Measurements from ENCODE around the gene PRR5L. TPM values are rescaled to one million over a fixed set of nuclear protein-coding genes. Genes with fewer than 3 reads are reported as not detected.

PRR5L gene
- total RNA-seq, 2 donors from 2014 or later: 3.2 to 11.8 TPM

DNA sequence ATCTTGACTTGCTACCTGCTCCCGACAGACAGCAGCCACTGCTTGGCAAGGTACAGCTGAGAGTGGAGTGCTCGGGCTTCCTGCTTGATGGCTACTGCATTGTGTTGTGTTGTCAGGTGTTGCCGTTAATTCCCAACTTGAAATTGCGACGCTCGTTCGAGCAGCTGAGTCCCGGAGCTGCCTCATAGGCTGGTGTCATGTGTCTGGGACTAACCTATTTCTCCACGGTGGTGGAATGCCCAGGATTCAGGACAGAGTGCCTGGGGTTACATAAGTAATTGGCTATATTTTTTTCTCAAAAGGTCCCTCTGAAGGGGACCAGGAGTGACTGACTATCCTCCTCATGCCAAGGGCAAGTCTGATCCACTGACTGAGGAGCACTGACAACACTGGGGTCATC is 25.4 kb upstream of the PRR5L start:
- Histone ChIP-seq H3K27ac (no peak overlapping the region), H3K4me3 (no peak overlapping the region), H3K36me3 (peaks cover 32% of the 10 kb centered on the region), H3K4me1 (ENCODE audit: control insufficient read depth in 1 of 2, low read depth in 2 of 2) (no peaks in the 10 kb centered on the region), H3K9me3 (no peaks in the 10 kb centered on the region), H3K27me3 (replicated peaks; ENCODE audit: insufficient read depth) (no peaks in the 10 kb centered on the region)
- ATAC-seq (ENCODE audit: insufficient number of reproducible peaks, low FRiP score, low read depth) (no peak), DNase-seq (ENCODE audit: low spot score) (no peak)
- no peak for TF ChIP-seq CTCF (IDR thresholded peaks at IDR 0.05)

DNA sequence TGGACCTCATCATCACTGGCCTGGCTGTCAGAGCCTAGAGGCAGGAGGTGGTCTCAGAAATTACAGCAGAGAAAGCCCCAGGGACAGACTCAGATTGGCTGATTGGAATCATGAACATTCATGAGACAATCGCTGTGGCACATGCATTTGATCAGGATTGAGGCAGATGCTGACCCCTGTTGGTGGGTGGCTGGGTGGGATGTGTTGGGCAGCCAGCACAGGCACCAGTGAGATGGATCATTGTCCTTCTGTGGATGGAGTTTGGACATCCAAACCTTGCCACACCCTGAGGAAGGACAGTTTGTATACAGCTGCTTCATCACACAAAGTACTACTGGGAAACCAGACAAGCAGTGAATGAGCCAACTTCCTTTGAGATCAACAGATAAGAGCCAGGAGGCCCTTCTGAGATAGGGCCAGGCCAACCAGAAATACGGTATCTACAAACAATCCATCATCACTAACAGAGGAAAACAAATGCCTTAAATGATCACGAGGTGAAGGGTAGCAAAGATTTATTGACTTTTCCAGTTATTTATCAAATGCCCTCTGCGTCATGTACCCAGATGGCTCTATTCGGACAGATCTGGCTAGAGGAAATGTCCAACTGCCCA is 24.2 kb upstream of the PRR5L start:
- H3K4me1 ChIP-seq (ENCODE audit: control insufficient read depth in 1 of 2, low read depth in 2 of 2): no peaks in the 10 kb centered on the region
- no peaks in the 10 kb centered on the region for H3K9me3 ChIP-seq
- no peak for TF ChIP-seq CTCF (IDR thresholded peaks at IDR 0.05)
- H3K27ac ChIP-seq: no peak overlapping the region
- H3K4me3 ChIP-seq: no peak overlapping the region
- peaks cover 39% of the 10 kb centered on the region for H3K36me3 ChIP-seq
- H3K27me3 ChIP-seq (replicated peaks; ENCODE audit: insufficient read depth): no peaks in the 10 kb centered on the region
- DNase-seq (ENCODE audit: low spot score) (no peak), ATAC-seq (ENCODE audit: insufficient number of reproducible peaks, low FRiP score, low read depth) (no peak)

GRCh38 chr11:36273110-36273509 is 23.0 kb upstream of the PRR5L start:
- no peak for ATAC-seq (ENCODE audit: insufficient number of reproducible peaks, low FRiP score, low read depth)
- Histone ChIP-seq H3K4me1 (ENCODE audit: control insufficient read depth in 1 of 2, low read depth in 2 of 2) (no peaks in the 10 kb centered on the region), H3K27me3 (replicated peaks; ENCODE audit: insufficient read depth) (no peaks in the 10 kb centered on the region), H3K36me3 (peaks cover 39% of the 10 kb centered on the region), H3K27ac (no peak overlapping the region), H3K9me3 (no peaks in the 10 kb centered on the region), H3K4me3 (no peak overlapping the region)
- no peak for TF ChIP-seq CTCF (IDR thresholded peaks at IDR 0.05)
- DNase-seq (ENCODE audit: low spot score): no peak

DNA sequence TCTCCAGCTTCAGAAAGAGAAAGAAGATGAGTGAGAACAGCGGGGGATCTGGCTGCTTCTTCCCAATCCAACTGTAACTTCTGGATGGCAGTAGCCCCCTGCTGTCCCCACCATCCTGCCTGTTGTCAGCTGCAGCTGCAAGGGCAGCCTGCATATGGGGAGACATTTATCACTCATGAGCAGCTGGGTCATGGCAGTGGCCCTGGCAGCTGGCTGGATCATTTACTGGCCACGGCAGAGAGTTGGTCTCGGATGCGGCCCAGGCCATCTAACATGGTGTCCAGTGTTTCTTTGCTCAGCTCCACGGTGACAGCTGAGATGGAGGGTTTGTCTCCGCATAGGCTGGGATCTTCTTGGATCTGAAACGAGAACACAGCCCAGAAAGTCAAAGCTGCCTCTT is 21.7 kb upstream of the PRR5L start:
- no peaks in the 10 kb centered on the region for H3K27me3 ChIP-seq (replicated peaks; ENCODE audit: insufficient read depth)
- peaks cover 39% of the 10 kb centered on the region for H3K36me3 ChIP-seq
- H3K4me3 ChIP-seq: no peak overlapping the region
- H3K9me3 ChIP-seq: no peaks in the 10 kb centered on the region
- DNase-seq (ENCODE audit: low spot score) (no peak), ATAC-seq (ENCODE audit: insufficient number of reproducible peaks, low FRiP score, low read depth) (no peak)
- TF ChIP-seq CTCF (IDR thresholded peaks at IDR 0.05): no peak
- H3K27ac ChIP-seq: no peak overlapping the region
- H3K4me1 ChIP-seq (ENCODE audit: control insufficient read depth in 1 of 2, low read depth in 2 of 2): no peaks in the 10 kb centered on the region

- no peak for TF ChIP-seq CTCF (IDR thresholded peaks at IDR 0.05)
- Histone ChIP-seq H3K27ac (no peak overlapping the region), H3K9me3 (no peaks in the 10 kb centered on the region), H3K4me1 (ENCODE audit: control insufficient read depth in 1 of 2, low read depth in 2 of 2) (no peaks in the 10 kb centered on the region), H3K36me3 (peaks cover 21% of the 10 kb centered on the region), H3K27me3 (replicated peaks; ENCODE audit: insufficient read depth) (no peaks in the 10 kb centered on the region), H3K4me3 (no peak overlapping the region)
- ATAC-seq (ENCODE audit: insufficient number of reproducible peaks, low FRiP score, low read depth) (no peak), DNase-seq (ENCODE audit: low spot score) (no peak)
Measured at GRCh38 chr11:36278531-36279282, 17.4 kb upstream of the PRR5L start.

Data from thoracic aorta (tissue), 2 donors.